H9 (cell line): Measurements from ENCODE around the gene CHN2. TPM values are rescaled to one million over a fixed set of nuclear protein-coding genes. Genes with fewer than 3 reads are reported as not detected.

ENCODE experiments used
- DNase-seq: peaks from one replicate; pipeline ENCODE4 v3.0.0-alpha.2; 2017
- H2AFZ ChIP-seq: one replicate; pipeline ENCODE4 v1.6.1; 2013; ENCODE audit warnings: mild to moderate bottlenecking, low read length, control low read depth, moderate library complexity
- H2AK5ac ChIP-seq: 2 replicates; pipeline ENCODE4 v1.6.1; 2013; ENCODE audit warnings: low read length, control low read depth, mixed read lengths; ENCODE audit not compliant: insufficient read length
- H2BK120ac ChIP-seq: one replicate; pipeline ENCODE4 v1.6.1; 2013; ENCODE audit warnings: low read depth, mild to moderate bottlenecking, low read length, control low read depth, inconsistent platforms; ENCODE audit not compliant: poor library complexity, severe bottlenecking
- H2BK12ac ChIP-seq: 2 replicates; pipeline ENCODE4 v1.6.1; 2013; ENCODE audit warnings: low read length, control low read depth, mixed read lengths, low read depth; ENCODE audit not compliant: insufficient read length
- H2BK15ac ChIP-seq: 2 replicates; pipeline ENCODE4 v1.6.1; 2013; ENCODE audit warnings: low read depth, low read length, control low read depth
- H2BK20ac ChIP-seq: one replicate; pipeline ENCODE4 v1.6.1; 2013; ENCODE audit warnings: low read depth, mild to moderate bottlenecking, low read length, control low read depth, inconsistent platforms; ENCODE audit not compliant: poor library complexity, severe bottlenecking
- H2BK5ac ChIP-seq: 2 replicates; pipeline ENCODE4 v1.6.1; 2013; ENCODE audit warnings: low read length, control low read depth, mixed read lengths; ENCODE audit not compliant: insufficient read length
- H3K14ac ChIP-seq: 2 replicates; pipeline ENCODE4 v1.6.1; 2013; ENCODE audit warnings: low read length, control low read depth; ENCODE audit not compliant: insufficient read depth
- H3K18ac ChIP-seq: 2 replicates; pipeline ENCODE4 v1.6.1; 2013; ENCODE audit warnings: low read depth, mild to moderate bottlenecking, mixed read lengths, low read length, control low read depth; ENCODE audit not compliant: insufficient read length
- H3K23ac ChIP-seq: 2 replicates; pipeline ENCODE4 v1.6.1; 2013; ENCODE audit warnings: low read length, control low read depth, mixed read lengths, low read depth; ENCODE audit not compliant: insufficient read length
- H3K23me2 ChIP-seq: 2 replicates; pipeline ENCODE4 v1.6.1; 2013; ENCODE audit warnings: low read depth, mild to moderate bottlenecking, mixed read lengths, low read length, control low read depth; ENCODE audit not compliant: insufficient read length, poor library complexity, severe bottlenecking
- H3K27ac ChIP-seq: 2 replicates; pipeline ENCODE4 v1.5.1; 2013; ENCODE audit warnings: low read length, control low read depth, mixed read lengths, low read depth; ENCODE audit not compliant: insufficient read length
- H3K27me3 ChIP-seq: 2 replicates; pipeline ENCODE4 v1.6.1; 2013; ENCODE audit warnings: low read length, control low read depth, inconsistent platforms; ENCODE audit not compliant: insufficient read depth
- H3K4ac ChIP-seq: 2 replicates; pipeline ENCODE4 v1.6.1; 2013; ENCODE audit warnings: low read depth, mild to moderate bottlenecking, control low read depth, inconsistent platforms, low read length, moderate library complexity
- H3K4me1 ChIP-seq: 2 replicates; pipeline ENCODE4 v1.6.1; 2013; ENCODE audit warnings: low read length, control low read depth, inconsistent platforms; ENCODE audit not compliant: insufficient read depth
- H3K4me2 ChIP-seq: 2 replicates; pipeline ENCODE4 v1.6.1; 2013; ENCODE audit warnings: low read length, control low read depth, mixed read lengths; ENCODE audit not compliant: insufficient read length, insufficient read depth
- H3K56ac ChIP-seq: 2 replicates; pipeline ENCODE4 v1.6.1; 2013; ENCODE audit warnings: low read depth, mild to moderate bottlenecking, mixed read lengths, low read length, control low read depth; ENCODE audit not compliant: insufficient read length
- H3K79me1 ChIP-seq: 2 replicates; pipeline ENCODE4 v1.6.1; 2013; ENCODE audit warnings: low read depth, mild to moderate bottlenecking, moderate library complexity, low read length, control low read depth, inconsistent platforms; ENCODE audit not compliant: insufficient read depth, poor library complexity, severe bottlenecking
- H3K79me2 ChIP-seq: 2 replicates; pipeline ENCODE4 v1.6.1; 2013; ENCODE audit warnings: low read length, control low read depth, inconsistent platforms; ENCODE audit not compliant: insufficient read depth
- H3K9ac ChIP-seq: 2 replicates; pipeline ENCODE4 v1.6.1; 2013; ENCODE audit warnings: low read length, control low read depth, mixed read lengths; ENCODE audit not compliant: insufficient read length; ENCODE audit errors: extremely low read depth
- H3K9me3 ChIP-seq: one replicate; pipeline ENCODE4 v1.6.1; 2013; ENCODE audit warnings: low read depth, low read length, inconsistent platforms; ENCODE audit not compliant: control insufficient read depth
- H3T11ph ChIP-seq: one replicate; pipeline ENCODE4 v1.6.1; 2013; ENCODE audit warnings: mild to moderate bottlenecking, low read length, control low read depth, inconsistent platforms
- H4K20me1 ChIP-seq: one replicate; pipeline ENCODE4 v1.6.1; 2013; ENCODE audit not compliant: control insufficient read depth, insufficient read length, insufficient read depth
- H4K5ac ChIP-seq: 2 replicates; pipeline ENCODE4 v1.6.1; 2013; ENCODE audit warnings: low read depth, mild to moderate bottlenecking, mixed read lengths, low read length, control low read depth; ENCODE audit not compliant: insufficient read length
- H4K8ac ChIP-seq: replicated peaks from 2 replicates; pipeline ENCODE4 v1.6.1; 2013; ENCODE audit warnings: low read length, control low read depth, mixed read lengths, low read depth; ENCODE audit not compliant: insufficient read length
- H4K91ac ChIP-seq: 2 replicates; pipeline ENCODE4 v1.6.1; 2013; ENCODE audit warnings: low read depth, mild to moderate bottlenecking, moderate library complexity, mixed read lengths, low read length, control low read depth; ENCODE audit not compliant: insufficient read length
- H3K27ac Mint-ChIP-seq, 3 experiments: 2 replicates in 2 of 3; 3 replicates in 1 of 3; pipeline ENCODE4 v1.8.0; 2020 to 2021; ENCODE audit warnings: mixed read lengths in 3 of 3, mild to moderate bottlenecking in 1 of 3, moderate library complexity in 1 of 3
- H3K27me3 Mint-ChIP-seq: 2 replicates; pipeline ENCODE4 v1.8.0; 2021; ENCODE audit warnings: low read depth, mild to moderate bottlenecking, moderate library complexity, mixed read lengths
- H3K36me3 Mint-ChIP-seq, 3 experiments: 2 replicates in 2 of 3; 3 replicates in 1 of 3; pipeline ENCODE4 v1.8.0; 2020 to 2021; ENCODE audit warnings: low read depth in 3 of 3, mixed read lengths in 3 of 3; ENCODE audit not compliant: insufficient read depth in 1 of 3
- H3K4me1 Mint-ChIP-seq, 2 experiments: 2 replicates each; pipeline ENCODE4 v1.8.0; 2020; ENCODE audit warnings: mixed read lengths in 2 of 2
- H3K4me3 Mint-ChIP-seq, 2 experiments: 2 replicates in 1 of 2; 3 replicates in 1 of 2; pipeline ENCODE4 v1.8.0; 2020 to 2021; ENCODE audit warnings: mild to moderate bottlenecking in 2 of 2, mixed read lengths in 2 of 2, moderate library complexity in 1 of 2
- H3K9me3 Mint-ChIP-seq, 2 experiments: 2 replicates in 1 of 2; 3 replicates in 1 of 2; pipeline ENCODE4 v1.8.0; 2020; ENCODE audit warnings: mild to moderate bottlenecking in 2 of 2, mixed read lengths in 2 of 2, moderate library complexity in 1 of 2
- CTCF ChIP-seq: fragments of 200-600 bp; sonication (generic); conservative IDR thresholded peaks from 3 replicates; pipeline ENCODE4 v1.8.0; 2021; ENCODE audit warnings: antibody characterized with exemption, mild to moderate bottlenecking
- WGBS: extraction: QIAGEN DNeasy Blood & Tissue Kit; methylation state at CpG from one replicate; pipeline ENCODE4 v1.1.7; 2013; ENCODE audit warnings: missing lambda C conversion rate, low lambda C conversion rate, mixed read lengths; ENCODE audit not compliant: insufficient read length; ENCODE audit errors: extremely low coverage; 5-methylcytosine and 5-hydroxymethylcytosine counted together
- total RNA-seq: library from RNA; stranded (reverse); gene quantifications from 2 replicates; pipeline ENCODE4 v1.2.1, GENCODE V29; 2021

CHN2 gene
- total RNA-seq, 1 experiment from 2014 or later = 3.3 TPM

- Histone ChIP-seq H3K27me3 (no peaks in the 10 kb centered on the region), H3K4ac (no peak overlapping the region), H2BK15ac (no peak overlapping the region), H2AK5ac (no peak overlapping the region), H3K18ac (no peak overlapping the region), H2AFZ (no peak overlapping the region), H3K9me3 (no peaks in the 10 kb centered on the region), H4K8ac (no peak overlapping the region), H3K9ac (no peak overlapping the region), H4K5ac (no peak overlapping the region), H4K20me1 (no peaks in the 10 kb centered on the region), H2BK5ac (no peak overlapping the region), H3K27ac (no peak overlapping the region), H3K14ac (no peak overlapping the region), H3K4me2 (no peak overlapping the region), H3K79me2 (no peaks in the 10 kb centered on the region), H3T11ph (no peak overlapping the region), H2BK12ac (no peak overlapping the region), H3K56ac (no peak overlapping the region), H2BK20ac (no peak overlapping the region), H3K23ac (no peak overlapping the region), H2BK120ac (no peak overlapping the region), H3K4me1 (no peaks in the 10 kb centered on the region), H3K79me1 (no peaks in the 10 kb centered on the region), H3K23me2 (no peaks in the 10 kb centered on the region), H4K91ac (no peak overlapping the region)
- Mint-ChIP-seq H3K4me3 (no peak overlapping the region), H3K9me3 (no peaks in the 10 kb centered on the region), H3K27ac (no peak overlapping the region), H3K27me3 (no peaks in the 10 kb centered on the region), H3K4me1 (peaks cover 27 to 42% of the 10 kb centered on the region in 2 experiments), H3K36me3 (no peaks in the 10 kb centered on the region)
- TF ChIP-seq CTCF = no peak
- no peak for DNase-seq
- WGBS = no CpG with 5 or more reads among the region's 11 CpGs
These were observed 288.9 kb downstream of the CHN2 start for GRCh38 chr7:29483219-29484104.
